LNCaP clone FGC (cell line): ENCODE data around the gene RGS3.

Source experiments
- DNase-seq: peaks from one replicate; pipeline ENCODE4 v3.0.0-alpha.2; 2011; ENCODE audit warnings: low read depth
- H3K4me3 ChIP-seq: 2 replicates; pipeline ENCODE4 v1.5.1; 2011; ENCODE audit warnings: mild to moderate bottlenecking, low read depth, low read length, control low read depth
- CTCF ChIP-seq: IDR thresholded peaks from 2 replicates; pipeline ENCODE4 v1.5.1; 2012; ENCODE audit warnings: mild to moderate bottlenecking; ENCODE audit not compliant: control insufficient read depth, insufficient read depth; ENCODE audit errors: extremely low read depth

The RGS3 gene

GRCh38 chr9:113530942-113531341 is 67.4 kb downstream of the RGS3 start:
- DNase-seq: no peak
- TF ChIP-seq CTCF: no peak
- no peak overlapping the region for H3K4me3 ChIP-seq

GRCh38 chr9:113531919-113532808 is 68.6 kb downstream of the RGS3 start:
- no peak overlapping the region for H3K4me3 ChIP-seq
- no peak for TF ChIP-seq CTCF
- DNase-seq: no peak

- H3K4me3 ChIP-seq: no peak overlapping the region
- no peak for DNase-seq
- TF ChIP-seq CTCF: no peak
Observed at GRCh38 chr9:113532809-113533190, 69.3 kb downstream of the RGS3 start.

GRCh38 chr9:113533335-113534225 is 70.1 kb downstream of the RGS3 start:
- no peak for DNase-seq
- H3K4me3 ChIP-seq: no peak overlapping the region
- no peak for TF ChIP-seq CTCF

GRCh38 chr9:113535756-113536155 is 72.2 kb downstream of the RGS3 start:
- H3K4me3 ChIP-seq: no peak overlapping the region
- no peak for TF ChIP-seq CTCF
- DNase-seq: no peak

GRCh38 chr9:113536166-113536482 is 72.6 kb downstream of the RGS3 start:
- TF ChIP-seq CTCF: no peak
- H3K4me3 ChIP-seq: no peak overlapping the region
- DNase-seq: no peak
